ENCODE results near the gene PPP2R2C. TPM values are rescaled to one million over a fixed set of nuclear protein-coding genes. Genes with fewer than 3 reads are reported as not detected.

Gene PPP2R2C
- total RNA-seq, 1 donor from 2014 or later: 2.2 TPM

- Histone ChIP-seq H3K36me3 (no peaks in the 10 kb centered on the region), H3K27me3 (no peaks in the 10 kb centered on the region), H3K27ac (no peak overlapping the region), H3K4me1 (no peaks in the 10 kb centered on the region), H3K9me3 (no peaks in the 10 kb centered on the region), H3K4me3 (no peak overlapping the region)
- intact Hi-C loops (cut with DNase I): no loop called here
- TF ChIP-seq CTCF (IDR thresholded peaks at IDR 0.05): no peak
- DNase-seq (ENCODE audit: low spot score in 2 of 2): peak in 1 of 2 donors; percentile 25
These were observed 10.9 kb downstream of the PPP2R2C start for GRCh38 chr4:6461301-6462165.

GRCh38 chr4:6460876-6461275 is 11.5 kb downstream of the PPP2R2C start:
- peak in 1 of 2 donors; percentile 45 for DNase-seq (ENCODE audit: low spot score in 2 of 2)
- H3K9me3 ChIP-seq: no peaks in the 10 kb centered on the region

GRCh38 chr4:6458528-6458927 is 13.9 kb downstream of the PPP2R2C start:
- no peaks in the 10 kb centered on the region for H3K9me3 ChIP-seq
- no peaks in the 10 kb centered on the region for H3K4me1 ChIP-seq
- DNase-seq (ENCODE audit: low spot score in 2 of 2): no peak
- no peaks in the 10 kb centered on the region for H3K27me3 ChIP-seq
- H3K27ac ChIP-seq: no peak overlapping the region
- intact Hi-C loops (cut with DNase I): no loop called here
- no peaks in the 10 kb centered on the region for H3K36me3 ChIP-seq
- no peak overlapping the region for H3K4me3 ChIP-seq
- TF ChIP-seq CTCF (IDR thresholded peaks at IDR 0.05): no peak

More at GRCh38 chr4:6460876-6461275, 11.5 kb downstream of the PPP2R2C start:
- Histone ChIP-seq H3K4me3 (no peak overlapping the region), H3K27ac (no peak overlapping the region), H3K4me1 (no peaks in the 10 kb centered on the region), H3K27me3 (no peaks in the 10 kb centered on the region), H3K36me3 (no peaks in the 10 kb centered on the region)
- intact Hi-C loops (cut with DNase I): no loop called here
- no peak for TF ChIP-seq CTCF (IDR thresholded peaks at IDR 0.05)

GRCh38 chr4:6456450-6456849 is 16.0 kb downstream of the PPP2R2C start:
- no peak overlapping the region for H3K27ac ChIP-seq
- H3K4me1 ChIP-seq: no peaks in the 10 kb centered on the region
- no peak overlapping the region for H3K4me3 ChIP-seq
- no peaks in the 10 kb centered on the region for H3K27me3 ChIP-seq
- no peaks in the 10 kb centered on the region for H3K9me3 ChIP-seq
- TF ChIP-seq CTCF (IDR thresholded peaks at IDR 0.05): no peak
- no peaks in the 10 kb centered on the region for H3K36me3 ChIP-seq
- DNase-seq (ENCODE audit: low spot score in 2 of 2): no peak
- intact Hi-C loops (cut with DNase I): no loop called here

- H3K27ac ChIP-seq: no peak overlapping the region
- intact Hi-C loops (cut with DNase I): no loop called here
- no peaks in the 10 kb centered on the region for H3K4me1 ChIP-seq
- TF ChIP-seq CTCF (IDR thresholded peaks at IDR 0.05): no peak
- DNase-seq (ENCODE audit: low spot score in 2 of 2): no peak
- H3K4me3 ChIP-seq: no peak overlapping the region
- H3K27me3 ChIP-seq: no peaks in the 10 kb centered on the region
- no peaks in the 10 kb centered on the region for H3K9me3 ChIP-seq
- no peaks in the 10 kb centered on the region for H3K36me3 ChIP-seq
These were observed 18.1 kb downstream of the PPP2R2C start for GRCh38 chr4:6454112-6454910.

Data from ascending aorta (tissue), 2 donors.